ENCODE results near the gene ME3.

Gene ME3

GRCh38 chr11:86486261-86487030, 186.0 kb downstream of the ME3 start:
- Histone ChIP-seq H3K36me3 (no peaks in the 10 kb centered on the region), H3K9me3 (no peaks in the 10 kb centered on the region), H3K4me2 (no peak overlapping the region), H3K4me3 (no peak overlapping the region), H3K27ac (no peak overlapping the region), H3K9ac (no peak overlapping the region), H3K27me3 (no peaks in the 10 kb centered on the region), H3K4me1 (no peaks in the 10 kb centered on the region), H4K20me1 (no peaks in the 10 kb centered on the region)
- no peak for TF ChIP-seq Cebpa-rat (IDR thresholded peaks at IDR 0.05)

GRCh38 chr11:86484795-86485166, 187.6 kb downstream of the ME3 start:
- H3K4me3 ChIP-seq: no peak overlapping the region
- no peaks in the 10 kb centered on the region for H3K9me3 ChIP-seq
- H3K36me3 ChIP-seq: no peaks in the 10 kb centered on the region
- H3K9ac ChIP-seq: no peak overlapping the region
- no peaks in the 10 kb centered on the region for H4K20me1 ChIP-seq
- no peak for TF ChIP-seq Cebpa-rat (IDR thresholded peaks at IDR 0.05)
- H3K27me3 ChIP-seq: no peaks in the 10 kb centered on the region
- no peaks in the 10 kb centered on the region for H3K4me1 ChIP-seq
- H3K4me2 ChIP-seq: no peak overlapping the region
- H3K27ac ChIP-seq: no peak overlapping the region

- Histone ChIP-seq H3K4me3 (no peak overlapping the region), H4K20me1 (no peaks in the 10 kb centered on the region), H3K36me3 (no peaks in the 10 kb centered on the region), H3K4me2 (no peak overlapping the region), H3K4me1 (no peaks in the 10 kb centered on the region), H3K27me3 (no peaks in the 10 kb centered on the region), H3K9ac (no peak overlapping the region), H3K9me3 (no peaks in the 10 kb centered on the region), H3K27ac (no peak overlapping the region)
- no peak for TF ChIP-seq Cebpa-rat (IDR thresholded peaks at IDR 0.05)
Measured at GRCh38 chr11:86483940-86484794, 188.2 kb downstream of the ME3 start.

GRCh38 chr11:86483610-86483939, 188.8 kb downstream of the ME3 start:
- H4K20me1 ChIP-seq: no peaks in the 10 kb centered on the region
- no peak overlapping the region for H3K4me2 ChIP-seq
- no peaks in the 10 kb centered on the region for H3K36me3 ChIP-seq
- no peaks in the 10 kb centered on the region for H3K9me3 ChIP-seq
- H3K4me3 ChIP-seq: no peak overlapping the region
- no peaks in the 10 kb centered on the region for H3K4me1 ChIP-seq
- no peaks in the 10 kb centered on the region for H3K27me3 ChIP-seq
- H3K27ac ChIP-seq: no peak overlapping the region
- no peak for TF ChIP-seq Cebpa-rat (IDR thresholded peaks at IDR 0.05)
- no peak overlapping the region for H3K9ac ChIP-seq

- Histone ChIP-seq H3K4me2 (no peak overlapping the region), H3K27ac (no peak overlapping the region), H3K9me3 (no peaks in the 10 kb centered on the region), H3K36me3 (no peaks in the 10 kb centered on the region), H4K20me1 (no peaks in the 10 kb centered on the region), H3K27me3 (no peaks in the 10 kb centered on the region), H3K4me1 (0 out of 2 replicates have a peak, but pooled peaks cover 4% of the 10 kb centered on the region), H3K4me3 (no peak overlapping the region), H3K9ac (no peak overlapping the region)
- TF ChIP-seq Cebpa-rat (IDR thresholded peaks at IDR 0.05): no peak
Measured at GRCh38 chr11:86482692-86483091, 189.7 kb downstream of the ME3 start.

- no peaks in the 10 kb centered on the region for H4K20me1 ChIP-seq
- 0 out of 2 replicates have a peak, but pooled peaks cover 6% of the 10 kb centered on the region for H3K4me1 ChIP-seq
Measured at GRCh38 chr11:86481399-86481798, 191.0 kb downstream of the ME3 start.

GRCh38 chr11:86478348-86478747, 194.1 kb downstream of the ME3 start:
- H3K4me1 ChIP-seq: 0 out of 2 replicates have a peak, but pooled peaks cover 6% of the 10 kb centered on the region
- H3K4me3 ChIP-seq: no peak overlapping the region
- H3K27ac ChIP-seq: no peak overlapping the region
- H3K36me3 ChIP-seq: no peaks in the 10 kb centered on the region
- H3K4me2 ChIP-seq: no peak overlapping the region
- no peak overlapping the region for H3K9ac ChIP-seq
- H3K9me3 ChIP-seq: no peaks in the 10 kb centered on the region
- no peaks in the 10 kb centered on the region for H4K20me1 ChIP-seq
- no peaks in the 10 kb centered on the region for H3K27me3 ChIP-seq
- no peak for TF ChIP-seq Cebpa-rat (IDR thresholded peaks at IDR 0.05)

More at GRCh38 chr11:86481399-86481798, 191.0 kb downstream of the ME3 start:
- TF ChIP-seq Cebpa-rat (IDR thresholded peaks at IDR 0.05): no peak
- Histone ChIP-seq H3K27ac (no peak overlapping the region), H3K9ac (no peak overlapping the region), H3K4me2 (no peak overlapping the region), H3K4me3 (no peak overlapping the region), H3K36me3 (no peaks in the 10 kb centered on the region), H3K27me3 (no peaks in the 10 kb centered on the region), H3K9me3 (no peaks in the 10 kb centered on the region)

GRCh38 chr11:86477495-86478155, 194.8 kb downstream of the ME3 start:
- no peaks in the 10 kb centered on the region for H4K20me1 ChIP-seq
- no peak for TF ChIP-seq Cebpa-rat (IDR thresholded peaks at IDR 0.05)

GRCh38 chr11:86476109-86476861, 196.1 kb downstream of the ME3 start:
- H3K27ac ChIP-seq: no peak overlapping the region
- H3K27me3 ChIP-seq: no peaks in the 10 kb centered on the region
- H3K4me3 ChIP-seq: no peak overlapping the region
- 0 out of 2 replicates have a peak, but pooled peaks cover 6% of the 10 kb centered on the region for H3K4me1 ChIP-seq
- H3K9ac ChIP-seq: no peak overlapping the region
- no peak overlapping the region for H3K4me2 ChIP-seq
- no peaks in the 10 kb centered on the region for H3K9me3 ChIP-seq
- TF ChIP-seq Cebpa-rat (IDR thresholded peaks at IDR 0.05): no peak
- no peaks in the 10 kb centered on the region for H4K20me1 ChIP-seq
- no peaks in the 10 kb centered on the region for H3K36me3 ChIP-seq

More at GRCh38 chr11:86477495-86478155, 194.8 kb downstream of the ME3 start:
- no peaks in the 10 kb centered on the region for H3K27me3 ChIP-seq
- 0 out of 2 replicates have a peak, but pooled peaks cover 6% of the 10 kb centered on the region for H3K4me1 ChIP-seq
- no peak overlapping the region for H3K9ac ChIP-seq
- H3K9me3 ChIP-seq: no peaks in the 10 kb centered on the region
- no peak overlapping the region for H3K4me3 ChIP-seq
- H3K27ac ChIP-seq: no peak overlapping the region
- no peak overlapping the region for H3K4me2 ChIP-seq
- H3K36me3 ChIP-seq: no peaks in the 10 kb centered on the region
